Duodenal mucosa (tissue), 2 donors: ENCODE measurements around the gene PID1.

Source experiments
- H3K27ac ChIP-seq: one replicate; pipeline ENCODE4 v1.7.0; 2013; ENCODE audit warnings: low read depth, low read length
- H3K27me3 ChIP-seq, 2 donors: one replicate each; pipeline ENCODE4 v1.7.0; 2013; ENCODE audit warnings: low read length in 2 of 2, control low read depth in 1 of 2; ENCODE audit not compliant: insufficient read depth in 2 of 2, control insufficient read depth in 1 of 2
- H3K36me3 ChIP-seq, 2 donors: one replicate each; pipeline ENCODE4 v1.7.0; 2013; ENCODE audit warnings: low read length in 2 of 2, control low read depth in 1 of 2; ENCODE audit not compliant: insufficient read depth in 2 of 2, control insufficient read depth in 1 of 2
- H3K4me1 ChIP-seq, 2 donors: one replicate each; pipeline ENCODE4 v1.7.0; 2013; ENCODE audit warnings: low read length in 2 of 2, control low read depth in 1 of 2; ENCODE audit not compliant: insufficient read depth in 2 of 2, control insufficient read depth in 1 of 2
- H3K4me3 ChIP-seq, 2 donors: one replicate each; pipeline ENCODE4 v1.7.0; 2013; ENCODE audit warnings: low read length in 2 of 2, low read depth in 1 of 2
- H3K9ac ChIP-seq, 2 donors: one replicate each; pipeline ENCODE4 v1.7.0; 2013; ENCODE audit warnings: low read length in 2 of 2, low read depth in 1 of 2
- H3K9me3 ChIP-seq, 2 donors: one replicate each; pipeline ENCODE4 v1.7.0; 2013; ENCODE audit warnings: low read length in 2 of 2, control low read depth in 1 of 2; ENCODE audit not compliant: control insufficient read depth in 1 of 2

PID1 gene

DNA sequence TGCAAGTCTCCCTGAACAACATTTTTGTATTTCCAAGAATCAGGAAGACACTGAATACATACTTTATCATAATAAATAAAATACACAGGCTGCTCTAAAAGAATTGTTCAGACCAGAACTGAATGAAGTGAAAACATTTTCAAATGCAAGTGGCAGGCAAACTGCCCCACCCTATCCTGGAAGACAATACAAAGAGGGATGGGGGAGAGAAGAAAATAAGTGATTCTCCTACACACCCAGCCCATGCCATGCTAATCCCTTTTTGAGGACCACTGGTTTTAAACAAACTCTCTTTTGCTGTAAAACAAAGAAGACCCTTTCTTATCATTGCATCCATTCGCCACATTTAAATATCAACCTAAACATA is 95.6 kb downstream of the PID1 start:
- Histone ChIP-seq H3K27me3 (no peaks in the 10 kb centered on the region), H3K9ac (no peak overlapping the region), H3K27ac (no peak overlapping the region), H3K36me3 (no peaks in the 10 kb centered on the region), H3K9me3 (peaks cover 0 to 7% of the 10 kb centered on the region in 2 donors), H3K4me1 (peaks cover 4 to 7% of the 10 kb centered on the region in 2 donors), H3K4me3 (no peak overlapping the region)

DNA sequence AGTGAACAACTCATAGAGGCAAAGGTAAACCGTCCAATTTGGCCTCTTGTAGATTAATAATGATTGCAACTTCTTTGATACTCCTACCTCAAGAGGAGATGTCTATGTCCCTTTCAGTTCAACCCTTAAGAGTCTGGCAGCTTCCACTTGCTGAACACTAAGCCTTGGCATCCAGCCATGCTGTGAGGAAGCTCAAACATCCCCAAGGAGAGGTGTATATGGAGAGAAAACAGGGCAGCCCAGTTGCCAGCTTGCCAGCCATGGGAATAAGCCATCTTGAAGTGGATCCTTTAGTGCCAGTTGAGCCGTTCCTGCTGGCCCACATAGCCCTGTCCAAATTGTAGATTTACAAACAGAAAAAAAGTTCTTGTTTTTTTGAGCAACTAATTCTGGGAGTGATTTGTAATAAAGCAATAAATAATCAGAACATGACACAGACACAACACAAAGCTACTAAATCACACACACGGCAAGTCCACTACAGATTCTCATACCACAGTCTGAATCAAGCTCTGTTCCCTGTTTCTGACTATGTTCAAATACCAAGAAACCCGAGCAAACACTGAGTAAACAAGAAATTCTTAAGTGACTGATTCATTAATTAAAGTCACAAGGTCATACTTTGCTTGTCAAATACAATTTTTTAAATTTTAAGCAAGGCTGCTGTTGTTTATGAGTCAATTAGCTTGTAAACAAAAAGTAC is 96.1 kb downstream of the PID1 start:
- Histone ChIP-seq H3K9ac (no peak overlapping the region), H3K27ac (no peak overlapping the region)

DNA sequence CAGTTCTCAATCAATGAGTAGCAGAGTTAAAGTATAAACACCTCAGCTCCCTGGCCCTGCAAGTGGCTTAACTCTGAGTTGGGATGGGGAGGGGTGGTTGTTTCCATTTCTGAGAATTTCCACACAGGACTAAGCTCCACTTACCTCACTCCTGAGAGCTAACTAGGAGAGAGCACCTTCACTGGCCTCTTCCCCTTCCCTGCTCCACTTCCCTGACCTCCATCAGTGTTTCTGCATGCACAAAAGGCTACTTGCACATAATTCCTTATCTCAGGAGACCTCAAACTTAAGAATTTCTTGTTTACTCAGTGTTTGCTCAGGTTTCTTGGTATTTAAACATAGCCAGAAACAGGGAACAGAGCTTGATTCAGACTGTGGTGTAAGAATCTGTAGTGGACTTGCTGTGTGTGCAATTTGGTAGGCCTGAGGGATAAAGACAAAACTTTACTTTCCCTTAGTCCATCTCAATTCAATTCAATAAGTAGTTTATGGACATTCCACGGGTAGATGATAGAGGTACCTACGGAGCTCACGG is 97.2 kb downstream of the PID1 start:
- Histone ChIP-seq H3K9ac (no peak overlapping the region), H3K27me3 (no peaks in the 10 kb centered on the region), H3K9me3 (peaks cover 0 to 7% of the 10 kb centered on the region in 2 donors), H3K27ac (no peak overlapping the region), H3K4me3 (no peak overlapping the region), H3K4me1 (no peaks in the 10 kb centered on the region), H3K36me3 (no peaks in the 10 kb centered on the region)

More for the DNA sequence above, 96.1 kb downstream of the PID1 start:
- Histone ChIP-seq H3K4me3 (no peak overlapping the region), H3K27me3 (no peaks in the 10 kb centered on the region), H3K36me3 (no peaks in the 10 kb centered on the region), H3K9me3 (peaks cover 0 to 7% of the 10 kb centered on the region in 2 donors), H3K4me1 (peaks cover 4 to 7% of the 10 kb centered on the region in 2 donors)

DNA sequence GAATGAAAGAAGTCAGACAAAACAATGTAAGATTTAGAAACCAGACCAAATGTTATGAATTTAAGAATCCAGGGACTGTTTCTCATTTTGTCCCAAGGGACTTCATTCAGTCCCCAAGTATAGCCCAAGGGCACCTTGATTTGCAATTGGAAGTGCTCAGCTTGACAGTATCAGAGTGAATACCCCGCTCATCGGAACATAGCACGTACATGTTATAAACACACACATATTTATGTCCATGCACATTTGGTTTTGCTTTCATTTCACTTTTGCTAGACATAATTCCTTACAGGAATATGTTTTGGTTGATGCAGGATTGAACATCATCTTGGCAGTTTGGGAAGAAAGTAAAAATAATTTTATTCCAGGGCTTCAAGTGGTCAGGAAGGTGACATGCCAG is 100.2 kb downstream of the PID1 start:
- Histone ChIP-seq H3K4me1 (no peaks in the 10 kb centered on the region), H3K9me3 (peaks cover 0 to 7% of the 10 kb centered on the region in 2 donors), H3K4me3 (peak overlapping the region; percentile 35 to 50), H3K9ac (no peak overlapping the region), H3K27me3 (no peaks in the 10 kb centered on the region), H3K27ac (no peak overlapping the region), H3K36me3 (no peaks in the 10 kb centered on the region)

DNA sequence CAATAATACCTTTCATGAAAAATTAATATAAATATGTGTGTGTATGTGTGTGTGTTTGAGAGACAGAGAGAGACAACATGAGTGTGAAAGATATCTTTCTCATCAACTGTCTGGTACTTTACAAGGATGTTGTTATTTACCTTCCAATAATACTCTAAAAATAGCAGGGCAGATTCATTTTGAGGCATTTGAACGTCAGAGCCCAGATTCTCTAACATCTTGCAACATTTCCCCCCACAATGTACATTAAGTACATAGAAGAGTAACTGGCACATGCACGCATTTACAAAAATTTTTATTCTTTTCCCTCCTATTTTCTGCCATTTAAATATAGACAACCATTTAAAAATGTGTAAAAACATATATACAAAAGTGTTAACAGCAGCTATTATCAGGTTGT is 100.9 kb downstream of the PID1 start:
- H3K9ac ChIP-seq: no peak overlapping the region
- no peaks in the 10 kb centered on the region for H3K27me3 ChIP-seq
- H3K27ac ChIP-seq: no peak overlapping the region
- no peaks in the 10 kb centered on the region for H3K36me3 ChIP-seq
- no peak overlapping the region for H3K4me3 ChIP-seq
- H3K4me1 ChIP-seq: no peaks in the 10 kb centered on the region
- H3K9me3 ChIP-seq: peaks cover 0 to 7% of the 10 kb centered on the region in 2 donors

DNA sequence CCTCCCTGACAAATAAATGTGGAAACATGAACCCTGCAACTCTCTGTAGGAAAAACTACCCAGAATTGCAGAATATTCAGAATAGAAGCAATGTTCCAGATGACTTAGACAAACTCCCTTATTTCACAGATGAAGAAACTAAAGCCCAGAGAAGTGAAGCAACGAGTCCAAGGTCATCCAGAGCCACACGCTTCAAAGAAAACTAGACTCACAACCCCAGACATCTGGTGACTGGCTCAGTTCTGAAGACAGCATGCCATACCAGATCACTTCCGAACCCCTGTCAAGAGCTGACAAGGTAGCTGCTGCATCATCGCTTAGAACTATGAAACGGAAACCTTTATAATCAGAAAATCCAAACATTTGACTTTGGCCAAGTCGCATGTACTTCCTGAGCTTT is 101.3 kb downstream of the PID1 start:
- no peak overlapping the region for H3K9ac ChIP-seq
- no peaks in the 10 kb centered on the region for H3K36me3 ChIP-seq
- no peaks in the 10 kb centered on the region for H3K27me3 ChIP-seq
- H3K9me3 ChIP-seq: peaks cover 0 to 7% of the 10 kb centered on the region in 2 donors
- no peak overlapping the region for H3K4me3 ChIP-seq
- H3K27ac ChIP-seq: no peak overlapping the region
- no peaks in the 10 kb centered on the region for H3K4me1 ChIP-seq

DNA sequence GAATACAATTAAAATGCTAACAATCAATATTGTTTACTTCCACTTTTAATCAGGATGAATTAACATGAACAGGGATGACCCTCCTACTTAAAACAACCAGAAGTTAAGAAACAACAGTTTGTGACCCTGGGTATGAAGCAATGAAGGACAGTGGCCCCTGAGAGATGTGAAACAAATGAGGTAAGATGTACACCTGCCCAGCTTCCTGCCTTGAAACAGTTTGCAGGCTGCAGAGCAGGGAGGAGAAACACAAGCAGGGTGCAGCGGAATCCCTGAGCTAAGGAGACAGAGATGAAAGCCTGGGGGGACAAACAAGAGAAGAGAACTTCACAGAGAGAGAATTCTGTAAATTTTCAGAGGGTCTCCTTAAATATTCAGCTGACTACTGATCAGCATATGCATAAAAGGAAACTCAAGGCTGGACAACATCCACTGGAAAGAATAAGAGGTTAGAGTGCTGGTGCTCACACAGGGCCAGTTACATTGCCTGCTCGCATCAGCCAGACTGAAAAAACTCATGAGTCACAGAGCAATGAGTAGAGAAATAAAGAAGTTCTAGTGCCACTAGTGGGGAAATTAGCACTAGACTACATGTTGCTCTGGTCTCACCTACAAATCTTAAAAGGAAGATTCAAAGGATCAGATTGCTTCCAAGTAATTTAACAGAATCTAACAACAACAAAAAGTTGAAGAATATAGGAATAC is 106.4 kb downstream of the PID1 start:
- Histone ChIP-seq H3K36me3 (no peaks in the 10 kb centered on the region), H3K9me3 (no peaks in the 10 kb centered on the region), H3K4me3 (no peak overlapping the region), H3K4me1 (peaks cover 11 to 20% of the 10 kb centered on the region in 2 donors), H3K27me3 (no peaks in the 10 kb centered on the region), H3K9ac (no peak overlapping the region), H3K27ac (no peak overlapping the region)

DNA sequence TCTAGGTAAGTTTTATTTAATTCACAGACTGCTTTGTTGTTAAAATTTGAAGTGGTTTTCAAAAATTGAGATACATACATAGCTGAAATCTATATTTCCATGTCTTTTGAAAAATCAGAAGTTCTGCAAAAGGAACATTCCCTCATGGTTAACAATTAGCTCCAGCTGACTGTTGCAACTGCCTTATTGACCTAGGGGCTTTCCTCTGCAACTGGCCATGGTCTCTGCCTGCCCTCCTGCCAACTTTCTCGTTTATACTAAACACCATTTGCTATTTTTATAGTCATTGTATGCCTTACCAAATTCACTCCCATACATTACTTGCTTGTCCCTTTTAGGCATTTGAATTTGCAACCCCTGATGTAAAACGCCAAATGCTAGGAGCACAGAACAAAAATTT is 107.2 kb downstream of the PID1 start:
- no peak overlapping the region for H3K27ac ChIP-seq
- no peak overlapping the region for H3K4me3 ChIP-seq
- H3K36me3 ChIP-seq: no peaks in the 10 kb centered on the region
- no peaks in the 10 kb centered on the region for H3K27me3 ChIP-seq
- H3K9ac ChIP-seq: no peak overlapping the region
- no peaks in the 10 kb centered on the region for H3K9me3 ChIP-seq
- H3K4me1 ChIP-seq: peaks cover 11 to 23% of the 10 kb centered on the region in 2 donors

DNA sequence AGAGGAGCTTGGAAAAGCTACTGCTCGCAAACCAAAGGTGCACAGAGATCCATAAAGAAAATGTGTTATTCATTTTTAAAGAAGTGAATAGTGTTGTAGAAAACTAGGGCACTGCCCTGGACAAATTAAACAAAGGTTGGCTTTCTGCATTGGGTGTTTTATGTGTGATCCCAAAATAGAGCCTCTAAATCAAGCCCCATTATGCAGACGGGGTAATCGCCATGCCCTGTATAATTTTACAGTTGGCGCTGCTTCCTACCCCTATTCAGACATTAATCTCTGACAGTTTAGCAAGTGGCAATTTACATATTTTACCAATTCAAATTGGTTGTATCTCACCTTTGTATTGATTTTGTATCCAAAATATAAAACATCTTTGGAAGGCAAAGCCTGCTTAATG is 109.1 kb downstream of the PID1 start:
- Histone ChIP-seq H3K27me3 (no peaks in the 10 kb centered on the region), H3K9me3 (no peaks in the 10 kb centered on the region), H3K36me3 (no peaks in the 10 kb centered on the region), H3K4me1 (peaks cover 11 to 23% of the 10 kb centered on the region in 2 donors), H3K27ac (no peak overlapping the region), H3K4me3 (no peak overlapping the region), H3K9ac (no peak overlapping the region)

DNA sequence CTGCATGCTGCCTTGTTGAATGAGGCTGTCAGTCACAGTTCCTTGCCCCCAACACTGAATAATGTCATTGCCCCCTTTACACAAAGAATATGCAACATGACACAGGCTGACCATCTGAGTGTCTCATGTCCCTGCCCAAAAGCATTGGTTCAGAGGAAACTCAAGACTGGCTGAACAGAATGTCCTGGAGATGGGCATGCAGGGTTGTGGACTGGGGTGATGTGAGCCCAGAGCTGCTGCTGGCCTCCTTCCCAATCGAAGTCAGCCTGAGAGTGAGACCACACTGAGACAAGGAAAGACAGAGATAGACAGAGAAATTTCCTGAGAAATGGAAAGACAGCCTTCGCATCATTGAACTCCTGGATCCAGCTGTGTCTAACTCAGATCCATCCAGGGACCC is 110.1 kb downstream of the PID1 start:
- no peaks in the 10 kb centered on the region for H3K36me3 ChIP-seq
- peaks cover 11 to 23% of the 10 kb centered on the region in 2 donors for H3K4me1 ChIP-seq
- no peak overlapping the region for H3K9ac ChIP-seq
- no peaks in the 10 kb centered on the region for H3K27me3 ChIP-seq
- H3K4me3 ChIP-seq: no peak overlapping the region
- no peak overlapping the region for H3K27ac ChIP-seq
- H3K9me3 ChIP-seq: no peaks in the 10 kb centered on the region
